Brain pericyte (primary cell): ENCODE measurements around the gene CADM4.
"Not testable (repeated sequence)": the region's sequence is repeated elsewhere in the genome, so short reads cannot be mapped to it uniquely, and the experiment has no call there.

Experiments
- DNase-seq: peaks from one replicate; pipeline ENCODE4 v3.0.0-alpha.2; 2012; ENCODE audit warnings: low read depth, low spot score

CADM4 gene

GRCh38 chr19:43639519-43640423 is at the start of gene CADM4:
TSS of gene CADM4 (minus strand) at chr19:43639850. CDS start at chr19:43639790, 60 bp downstream.
- DNase-seq, result no peak

GRCh38 chr19:43688059-43688701 is 48.5 kb upstream of the CADM4 start:
- no peak for DNase-seq

GRCh38 chr19:43687660-43687997 is 48.0 kb upstream of the CADM4 start:
- no peak for DNase-seq

- no peak for DNase-seq
These were observed 44.7 kb upstream of the CADM4 start for GRCh38 chr19:43684326-43684725.

GRCh38 chr19:43683905-43684304 is 44.3 kb upstream of the CADM4 start:
- no peak for DNase-seq

- no peak for DNase-seq
These were observed 43.4 kb upstream of the CADM4 start for GRCh38 chr19:43682824-43683661.

GRCh38 chr19:43682269-43682668 is 42.6 kb upstream of the CADM4 start:
- DNase-seq, result not testable (repeated sequence)

- no peak for DNase-seq
These were observed 42.2 kb upstream of the CADM4 start for GRCh38 chr19:43681821-43682220.

- DNase-seq, result no peak
These were observed 39.0 kb upstream of the CADM4 start for GRCh38 chr19:43678512-43679261.

GRCh38 chr19:43675906-43676305 is 36.3 kb upstream of the CADM4 start:
- DNase-seq, result no peak

GRCh38 chr19:43675269-43675879 is 35.7 kb upstream of the CADM4 start:
- no peak for DNase-seq

- no peak for DNase-seq
These were observed 34.9 kb upstream of the CADM4 start for GRCh38 chr19:43674596-43674995.

- DNase-seq, result no peak
These were observed 34.5 kb upstream of the CADM4 start for GRCh38 chr19:43674183-43674582.

- DNase-seq, result no peak
These were observed 34.0 kb upstream of the CADM4 start for GRCh38 chr19:43673637-43674036.

- DNase-seq, result no peak
These were observed 32.5 kb upstream of the CADM4 start for GRCh38 chr19:43672061-43672679.

GRCh38 chr19:43668406-43669109 is 28.9 kb upstream of the CADM4 start:
- DNase-seq, result peak; percentile 99

GRCh38 chr19:43667876-43668405 is 28.3 kb upstream of the CADM4 start:
- no peak for DNase-seq

GRCh38 chr19:43667126-43667875 is 27.7 kb upstream of the CADM4 start:
- DNase-seq, result no peak

GRCh38 chr19:43664018-43664417 is 24.4 kb upstream of the CADM4 start:
- DNase-seq, result no peak
